Endothelial cell of umbilical vein (primary cell): ENCODE results near the gene APOBEC3A.

Experiments
- CTCF ChIP-seq, 2 donors: IDR thresholded peaks; 1 replicate in 1 of 2; 2 replicates in 1 of 2; pipeline ENCODE4 v1.5.1; 2011; ENCODE audit warnings: low read length in 2 of 2, mild to moderate bottlenecking in 2 of 2, moderate library complexity in 2 of 2, control low read depth in 1 of 2, inconsistent platforms in 1 of 2, low read depth in 1 of 2; ENCODE audit not compliant: insufficient read depth in 1 of 2; ENCODE audit errors: extremely low read depth in 1 of 2
- EZH2 ChIP-seq: IDR thresholded peaks from 2 replicates; pipeline ENCODE4 v1.6.1; 2012; ENCODE audit warnings: borderline replicate concordance, low read depth, mild to moderate bottlenecking, moderate library complexity, low read length, inconsistent platforms; ENCODE audit not compliant: severe bottlenecking
- MAX ChIP-seq: IDR thresholded peaks from 2 replicates; pipeline ENCODE4 v1.6.1; 2011; ENCODE audit not compliant: insufficient read depth, insufficient read length
- POLR2A ChIP-seq: IDR thresholded peaks from 2 replicates; pipeline ENCODE4 v1.6.1; 2012; ENCODE audit warnings: low read depth, mild to moderate bottlenecking, control low read depth, low read length
- POLR2AphosphoS5 ChIP-seq: IDR thresholded peaks from 2 replicates; pipeline ENCODE4 v1.6.1; 2012; ENCODE audit warnings: low read depth, mild to moderate bottlenecking, control low read depth, low read length, moderate library complexity; ENCODE audit not compliant: insufficient read depth

- TF ChIP-seq POLR2AphosphoS5 (no peak), CTCF (IDR thresholded peaks at IDR 0.05; ENCODE audit: extremely low read depth in 1 of 2, insufficient read depth in 1 of 2, low read depth in 1 of 2, low read length in 2 of 2) (no peak), POLR2A (no peak), MAX (no peak), EZH2 (no peak)
These were observed 10.6 kb upstream of the APOBEC3A start for GRCh38 chr22:38946771-38947170.
